H1 (cell line): ENCODE results near the gene MAP7D1. TPM values are rescaled to one million over a fixed set of nuclear protein-coding genes. Genes with fewer than 3 reads are reported as not detected.
A peak's percentile ranks its signal among the peaks of the same experiment; 100 is the strongest.

Experiments
- BCL11A ChIP-seq, 2 experiments: IDR thresholded peaks; one replicate each; pipeline ENCODE4 v1.6.1; 2011; ENCODE audit warnings: low read depth in 2 of 2, low read length in 2 of 2, mild to moderate bottlenecking in 2 of 2
- CBX8 ChIP-seq: fragments of 300-800, 300-1000 bp; sonication (generic); IDR thresholded peaks from 2 replicates; pipeline ENCODE4 v1.7.1; 2016; ENCODE audit warnings: low read depth, low read length, borderline replicate concordance
- CEBPB ChIP-seq: IDR thresholded peaks from 2 replicates; pipeline ENCODE4 v1.6.1; 2012; ENCODE audit warnings: low read depth, low read length
- CTBP2 ChIP-seq: IDR thresholded peaks from 2 replicates; pipeline ENCODE4 v1.7.0; 2011; ENCODE audit warnings: borderline replicate concordance, mild to moderate bottlenecking, moderate library complexity, mixed read lengths, low read length; ENCODE audit not compliant: insufficient read depth, insufficient read length
- EZH2 ChIP-seq: fragments of 200-600 bp; sonication (generic); IDR thresholded peaks from 2 replicates; pipeline ENCODE4 v1.7.1; 2012; ENCODE audit warnings: low read depth, mild to moderate bottlenecking, moderate library complexity, low read length, inconsistent platforms; ENCODE audit not compliant: severe bottlenecking
- FOSL1 ChIP-seq: IDR thresholded peaks from 2 replicates; pipeline ENCODE4 v1.6.1; 2011; ENCODE audit warnings: mild to moderate bottlenecking, low read depth, low read length, moderate library complexity; ENCODE audit not compliant: insufficient read depth
- GABPA ChIP-seq: IDR thresholded peaks from 2 replicates; pipeline ENCODE4 v1.6.1; 2011; ENCODE audit warnings: mild to moderate bottlenecking, low read length, moderate library complexity, borderline replicate concordance; ENCODE audit not compliant: insufficient read depth
- GTF2F1 ChIP-seq: IDR thresholded peaks from 2 replicates; pipeline ENCODE4 v1.6.1; 2012; ENCODE audit warnings: low read depth, low read length, improper control_type of control experiment, borderline replicate concordance
- HDAC2 ChIP-seq, 2 experiments: fragments of 300-600 bp in 1 of 2; sonication (generic) in 1 of 2; IDR thresholded peaks; 2 replicates each; pipeline ENCODE4 v1.6.1; 2011 to 2012; ENCODE audit warnings: low read depth in 2 of 2, low read length in 2 of 2, mild to moderate bottlenecking in 2 of 2, moderate library complexity in 2 of 2, borderline replicate concordance in 1 of 2, inconsistent platforms in 1 of 2
- HDAC6 ChIP-seq: IDR thresholded peaks from one replicate; pipeline ENCODE4 v1.7.1; 2012; ENCODE audit warnings: low read depth, mild to moderate bottlenecking, inconsistent platforms, low read length, moderate library complexity
- JUN ChIP-seq: IDR thresholded peaks from 2 replicates; pipeline ENCODE4 v1.6.1; 2011; ENCODE audit warnings: low read depth, mild to moderate bottlenecking, improper control_type of control experiment, low read length
- KDM1A ChIP-seq: fragments of 200-600, 300-600 bp; sonication (generic); IDR thresholded peaks from 2 replicates; pipeline ENCODE4 v1.7.1; 2016; ENCODE audit warnings: mild to moderate bottlenecking, low read length, borderline replicate concordance
- NRF1 ChIP-seq: IDR thresholded peaks from 2 replicates; pipeline ENCODE4 v1.6.1; 2011; ENCODE audit warnings: mild to moderate bottlenecking, low read depth, low read length, improper control_type of control experiment
- POLR2A ChIP-seq, 2 experiments: IDR thresholded peaks; 1 replicate in 1 of 2; 2 replicates in 1 of 2; pipeline ENCODE4 v1.6.1; 2011; ENCODE audit warnings: low read depth in 2 of 2, low read length in 2 of 2, mild to moderate bottlenecking in 2 of 2; ENCODE audit errors: control extremely low read depth in 1 of 2
- POU5F1 ChIP-seq: IDR thresholded peaks from 2 replicates; pipeline ENCODE4 v1.6.1; 2011; ENCODE audit warnings: low read depth, mild to moderate bottlenecking, low read length, moderate library complexity
- SAP30 ChIP-seq: fragments of 300-600 bp; sonication (generic); IDR thresholded peaks from 2 replicates; pipeline ENCODE4 v1.7.1; 2012; ENCODE audit warnings: low read length, moderate library complexity, mild to moderate bottlenecking, inconsistent platforms; ENCODE audit not compliant: insufficient read depth, insufficient replicate concordance
- SIRT6 ChIP-seq: IDR thresholded peaks from one replicate; pipeline ENCODE4 v1.7.1; 2012; ENCODE audit warnings: low read length, inconsistent platforms
- SP1 ChIP-seq: IDR thresholded peaks from 2 replicates; pipeline ENCODE4 v1.6.1; 2011; ENCODE audit warnings: low read depth, low read length
- SP2 ChIP-seq: IDR thresholded peaks from 2 replicates; pipeline ENCODE4 v1.6.1; 2012; ENCODE audit warnings: mild to moderate bottlenecking, low read length, inconsistent platforms
- SUZ12 ChIP-seq: fragments of 200-600 bp; sonication (generic); IDR thresholded peaks from 2 replicates; pipeline ENCODE4 v1.6.1; 2012; ENCODE audit warnings: mild to moderate bottlenecking, inconsistent platforms, low read length, moderate library complexity, mixed read lengths
- TBP ChIP-seq: IDR thresholded peaks from 2 replicates; pipeline ENCODE4 v1.6.1; 2011; ENCODE audit warnings: low read depth, low read length, improper control_type of control experiment
- TEAD4 ChIP-seq: IDR thresholded peaks from 2 replicates; pipeline ENCODE4 v1.6.1; 2012; ENCODE audit warnings: low read depth, low read length, inconsistent platforms, mixed read lengths
- YY1 ChIP-seq: IDR thresholded peaks from 2 replicates; pipeline ENCODE4 v1.6.1; 2011; ENCODE audit warnings: low read depth, mild to moderate bottlenecking, low read length
- ZNF274 ChIP-seq: IDR thresholded peaks from 2 replicates; pipeline ENCODE4 v1.7.0; 2012; ENCODE audit warnings: low read length, borderline replicate concordance; ENCODE audit errors: extremely low read depth
- polyA plus RNA-seq, 7 experiments: library from polyadenylated mRNA; depleted of rRNA in 3 of 7; stranded (reverse) in 5 of 7; unstranded in 2 of 7; fragments of >200 nt in 5 of 7; fragments of 200-250 nt in 2 of 7; gene quantifications; 1 replicate in 5 of 7; 2 replicates in 1 of 7; 4 replicates in 1 of 7; pipeline versions ENCODE4 v1.2.1 to v1.2.3, GENCODE V29; 2011 to 2013; ENCODE audit warnings: missing spikeins in 2 of 7, mixed read lengths in 2 of 7
- total RNA-seq: library from RNA; stranded (reverse); fragmentation: NEBNext Ultra II Directional; extraction: Animal tissue kit (Norgen Biotek cat#: 25700); gene quantifications from 2 replicates; pipeline ENCODE4 v1.2.1, GENCODE V29; 2021
- TF ChIP-seq, protein P1 (sequence below): IDR thresholded peaks from 2 replicates; pipeline ENCODE4 v1.6.1; 2012; ENCODE audit warnings: inconsistent platforms

Gene MAP7D1
- total and polyA plus RNA-seq, 2 of the 8 experiments (the other 6 are each of a cell fraction or from before 2014, with no cell fraction given): 18.2 to 52.4 TPM

DNA sequence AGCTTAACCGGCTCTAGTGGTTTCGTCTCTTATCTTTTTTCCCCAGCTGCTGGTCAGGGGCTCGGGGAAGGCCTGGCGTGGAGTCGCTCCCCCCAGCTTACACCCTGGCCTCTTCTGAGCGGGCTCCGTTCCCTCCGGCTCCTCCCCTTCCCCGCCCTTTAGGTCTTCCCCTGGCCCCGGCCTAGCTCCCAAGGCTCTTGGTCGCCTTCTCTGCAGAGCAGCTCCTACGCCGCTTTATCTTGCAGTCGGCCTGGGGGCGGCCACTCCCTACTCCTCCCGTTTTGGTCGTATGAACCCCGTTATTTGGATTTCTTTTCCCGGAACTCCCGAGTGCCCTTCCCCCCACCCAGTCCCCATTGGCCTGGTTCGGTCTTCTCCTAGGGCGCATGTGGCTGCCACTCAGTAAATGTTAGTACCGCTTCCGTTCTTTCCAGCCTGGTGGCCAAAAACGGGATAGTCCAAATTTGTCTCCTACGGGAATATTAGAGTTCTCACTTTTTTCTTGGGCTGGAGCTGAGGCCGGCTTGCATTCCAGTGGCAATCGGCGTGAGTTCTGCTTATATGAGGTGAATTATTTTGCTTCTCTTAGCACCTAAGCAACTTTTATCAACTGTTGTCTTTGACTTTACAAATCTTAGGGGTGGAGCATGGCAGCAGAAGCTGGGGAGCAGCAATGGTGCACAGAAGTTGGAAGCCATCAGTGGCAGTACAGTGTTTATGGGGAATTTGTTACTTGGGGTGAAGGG is 68.8 kb downstream of the MAP7D1 start (continued):
- TF ChIP-seq POU5F1 (no peak), TBP (no peak), SUZ12 (no peak), HDAC6 (no peak), GABPA (no peak), BCL11A (IDR thresholded peaks at IDR 0.05; ENCODE audit: low read depth in 2 of 2, low read length in 2 of 2) (no peak), SIRT6 (no peak), HDAC2 (IDR thresholded peaks at IDR 0.05; ENCODE audit: borderline replicate concordance in 1 of 2, low read depth in 2 of 2, low read length in 2 of 2) (0 out of 4 replicates have a peak, but pooled peaks have one; percentile 30 to 47), POLR2A (IDR thresholded peaks at IDR 0.05; ENCODE audit: control extremely low read depth in 1 of 2, low read depth in 2 of 2, low read length in 2 of 2) (peak in 1 of 2 experiments; percentile 37; a peak in 1 of 3 replicates), FOSL1 (no peak), CTBP2 (no peak), SP2 (no peak), ZNF274 (no peak), EZH2 (no peak), JUN (no peak), SP1 (no peak), SAP30 (peak; percentile 5), CBX8 (no peak), KDM1A (no peak), TEAD4 (no peak), GTF2F1 (no peak), YY1 (no peak), NRF1 (no peak), CEBPB (no peak)
- TF ChIP-seq, protein P1, sequence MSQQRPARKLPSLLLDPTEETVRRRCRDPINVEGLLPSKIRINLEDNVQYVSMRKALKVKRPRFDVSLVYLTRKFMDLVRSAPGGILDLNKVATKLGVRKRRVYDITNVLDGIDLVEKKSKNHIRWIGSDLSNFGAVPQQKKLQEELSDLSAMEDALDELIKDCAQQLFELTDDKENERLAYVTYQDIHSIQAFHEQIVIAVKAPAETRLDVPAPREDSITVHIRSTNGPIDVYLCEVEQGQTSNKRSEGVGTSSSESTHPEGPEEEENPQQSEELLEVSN: no peak
